ENCODE measurements around the gene GPATCH2L.
A peak's percentile ranks its signal among the peaks of the same experiment; 100 is the strongest.

Gene GPATCH2L

GRCh38 chr14:76131071-76131965, 20.4 kb upstream of the GPATCH2L start:
- Histone ChIP-seq H3K9ac (ENCODE audit: insufficient read length) (no peak overlapping the region), H3K9me3 (ENCODE audit: low read depth, low read length) (no peaks in the 10 kb centered on the region), H3K27ac (no peak overlapping the region), H3K36me3 (ENCODE audit: insufficient read depth, low read length) (no peaks in the 10 kb centered on the region), H3K4me3 (no peak overlapping the region)
- no peak for TF ChIP-seq FOXP2 (optimal IDR thresholded peaks at IDR 0.05; ENCODE audit: control extremely low read depth, extremely low read length, insufficient read depth)
- no peak for TF ChIP-seq EZH2 (IDR thresholded peaks at IDR 0.05)
- no peak for TF ChIP-seq POLR2AphosphoS5 (IDR thresholded peaks at IDR 0.05; ENCODE audit: borderline replicate concordance, low read depth, low read length)
- DNase-seq (ENCODE audit: low read depth, low spot score): no peak

- no peak for TF ChIP-seq EZH2 (IDR thresholded peaks at IDR 0.05)
- TF ChIP-seq FOXP2 (optimal IDR thresholded peaks at IDR 0.05; ENCODE audit: control extremely low read depth, extremely low read length, insufficient read depth): no peak
- TF ChIP-seq POLR2AphosphoS5 (IDR thresholded peaks at IDR 0.05; ENCODE audit: borderline replicate concordance, low read depth, low read length): no peak
- Histone ChIP-seq H3K27ac (no peak overlapping the region), H3K4me3 (no peak overlapping the region), H3K9ac (ENCODE audit: insufficient read length) (no peak overlapping the region), H3K9me3 (ENCODE audit: low read depth, low read length) (no peaks in the 10 kb centered on the region), H3K36me3 (ENCODE audit: insufficient read depth, low read length) (no peaks in the 10 kb centered on the region)
- DNase-seq (ENCODE audit: low read depth, low spot score): no peak
Observed at GRCh38 chr14:76133103-76133502, 18.6 kb upstream of the GPATCH2L start.

- DNase-seq (ENCODE audit: low read depth, low spot score): no peak
- TF ChIP-seq FOXP2 (optimal IDR thresholded peaks at IDR 0.05; ENCODE audit: control extremely low read depth, extremely low read length, insufficient read depth): no peak
- no peak for TF ChIP-seq EZH2 (IDR thresholded peaks at IDR 0.05)
- no peak for TF ChIP-seq POLR2AphosphoS5 (IDR thresholded peaks at IDR 0.05; ENCODE audit: borderline replicate concordance, low read depth, low read length)
- Histone ChIP-seq H3K4me3 (no peak overlapping the region), H3K27ac (no peak overlapping the region), H3K36me3 (ENCODE audit: insufficient read depth, low read length) (no peaks in the 10 kb centered on the region), H3K9me3 (ENCODE audit: low read depth, low read length) (no peaks in the 10 kb centered on the region), H3K9ac (ENCODE audit: insufficient read length) (no peak overlapping the region)
Observed at GRCh38 chr14:76134231-76134630, 17.5 kb upstream of the GPATCH2L start.

GRCh38 chr14:76135722-76136121, 16.0 kb upstream of the GPATCH2L start:
- DNase-seq (ENCODE audit: low read depth, low spot score): no peak
- Histone ChIP-seq H3K27ac (no peak overlapping the region), H3K4me3 (no peak overlapping the region), H3K36me3 (ENCODE audit: insufficient read depth, low read length) (no peaks in the 10 kb centered on the region), H3K9ac (ENCODE audit: insufficient read length) (no peak overlapping the region), H3K9me3 (ENCODE audit: low read depth, low read length) (no peaks in the 10 kb centered on the region)
- TF ChIP-seq POLR2AphosphoS5 (IDR thresholded peaks at IDR 0.05; ENCODE audit: borderline replicate concordance, low read depth, low read length) (no peak), FOXP2 (optimal IDR thresholded peaks at IDR 0.05; ENCODE audit: control extremely low read depth, extremely low read length, insufficient read depth) (no peak), EZH2 (IDR thresholded peaks at IDR 0.05) (no peak)

- Histone ChIP-seq H3K4me3 (no peak overlapping the region), H3K27ac (no peak overlapping the region), H3K36me3 (ENCODE audit: insufficient read depth, low read length) (no peaks in the 10 kb centered on the region), H3K9me3 (ENCODE audit: low read depth, low read length) (no peaks in the 10 kb centered on the region), H3K9ac (ENCODE audit: insufficient read length) (no peak overlapping the region)
- DNase-seq (ENCODE audit: low read depth, low spot score): no peak
- TF ChIP-seq POLR2AphosphoS5 (IDR thresholded peaks at IDR 0.05; ENCODE audit: borderline replicate concordance, low read depth, low read length): no peak
- no peak for TF ChIP-seq FOXP2 (optimal IDR thresholded peaks at IDR 0.05; ENCODE audit: control extremely low read depth, extremely low read length, insufficient read depth)
- TF ChIP-seq EZH2 (IDR thresholded peaks at IDR 0.05): no peak
Observed at GRCh38 chr14:76136476-76137110, 15.1 kb upstream of the GPATCH2L start.

GRCh38 chr14:76138119-76138757, 13.5 kb upstream of the GPATCH2L start:
- Histone ChIP-seq H3K9ac (ENCODE audit: insufficient read length) (no peak overlapping the region), H3K36me3 (ENCODE audit: insufficient read depth, low read length) (no peaks in the 10 kb centered on the region), H3K27ac (no peak overlapping the region), H3K4me3 (0 out of 2 replicates have a peak overlapping the region, but pooled peaks have one; percentile 1), H3K9me3 (ENCODE audit: low read depth, low read length) (no peaks in the 10 kb centered on the region)
- no peak for DNase-seq (ENCODE audit: low read depth, low spot score)
- TF ChIP-seq FOXP2 (optimal IDR thresholded peaks at IDR 0.05; ENCODE audit: control extremely low read depth, extremely low read length, insufficient read depth): no peak
- TF ChIP-seq EZH2 (IDR thresholded peaks at IDR 0.05): no peak
- no peak for TF ChIP-seq POLR2AphosphoS5 (IDR thresholded peaks at IDR 0.05; ENCODE audit: borderline replicate concordance, low read depth, low read length)

- DNase-seq (ENCODE audit: low read depth, low spot score): no peak
- H3K4me3 ChIP-seq: 0 out of 2 replicates have a peak overlapping the region, but pooled peaks have one; percentile 1
- no peaks in the 10 kb centered on the region; the same call in 1 of the 2 replicates for H3K9me3 ChIP-seq (ENCODE audit: low read depth, low read length)
- no peaks in the 10 kb centered on the region for H3K36me3 ChIP-seq (ENCODE audit: insufficient read depth, low read length)
- H3K9ac ChIP-seq (ENCODE audit: insufficient read length): no peak overlapping the region
- TF ChIP-seq EZH2 (IDR thresholded peaks at IDR 0.05) (peak; percentile 95), FOXP2 (optimal IDR thresholded peaks at IDR 0.05; ENCODE audit: control extremely low read depth, extremely low read length, insufficient read depth) (no peak)
- no peak overlapping the region for H3K27ac ChIP-seq
Observed at GRCh38 chr14:76138758-76139723, 12.7 kb upstream of the GPATCH2L start.
